Activated B cell treated with CpG ODN at 0.5 μM for 24 hours (primary cell): ENCODE data around the gene TBC1D7. TPM values are rescaled to one million over a fixed set of nuclear protein-coding genes. Genes with fewer than 3 reads are reported as not detected.
A peak's percentile ranks its signal among the peaks of the same experiment; 100 is the strongest.

ENCODE experiments used
- ATAC-seq: fragments of 200-7000 bp; cut with Tn5 transposase; one replicate; pipeline ENCODE4 v1.10.0; 2021; ENCODE audit warnings: low read depth, mild to moderate bottlenecking, moderate library complexity
- CTCF ChIA-PET: fragments of 350-600 bp; sonication (Branson Sonifier 250); formaldehyde crosslinking; loops from one replicate; lab custom pipeline; 2021; ENCODE audit warnings: antibody characterized with exemption; lab: Charles Lee
- POLR2A ChIA-PET: fragments of 350-600 bp; sonication (Branson Sonifier 250); formaldehyde crosslinking; loops from one replicate; lab custom pipeline; 2021; ENCODE audit warnings: antibody characterized with exemption; lab: Charles Lee
- DNase-seq: peaks from one replicate; pipeline ENCODE4 v3.0.0; 2022
- H3K27ac Mint-ChIP-seq: one replicate; pipeline ENCODE4 v1.8.0; 2020; ENCODE audit warnings: mixed read lengths
- H3K27me3 Mint-ChIP-seq: one replicate; pipeline ENCODE4 v1.8.0; 2021; ENCODE audit warnings: mixed read lengths
- H3K36me3 Mint-ChIP-seq: one replicate; pipeline ENCODE4 v1.8.0; 2021; ENCODE audit warnings: low read depth, mixed read lengths
- H3K4me1 Mint-ChIP-seq: one replicate; pipeline ENCODE4 v1.8.0; 2021; ENCODE audit warnings: mixed read lengths
- H3K4me3 Mint-ChIP-seq: one replicate; pipeline ENCODE4 v1.8.0; 2020; ENCODE audit warnings: mild to moderate bottlenecking, mixed read lengths
- H3K9me3 Mint-ChIP-seq: one replicate; pipeline ENCODE4 v1.8.0; 2020; ENCODE audit warnings: mixed read lengths
- intact Hi-C: fragments of 100-400 bp; cut with micrococcal nuclease; formaldehyde crosslinking; loops from one replicate; pipeline ENCODE4 v1.15.1; 2024
- total RNA-seq: library from RNA; stranded (reverse); gene quantifications from 2 replicates; pipeline ENCODE4 v1.2.3, GENCODE V29; 2022
- TF ChIP-seq, protein P1 (sequence below): fragments of 200-600 bp; IDR thresholded peaks from one replicate; pipeline ENCODE4 v1.8.0; 2022; ENCODE audit warnings: antibody characterized with exemption, mild to moderate bottlenecking

The TBC1D7 gene
- total RNA-seq, 1 donor from 2014 or later = 18.5 TPM

GRCh38 chr6:13278164-13278563 lies 50.2 kb downstream of the TBC1D7 start:
- no peaks in the 10 kb centered on the region for H3K27me3 Mint-ChIP-seq
- peaks cover 79% of the 10 kb centered on the region for H3K36me3 Mint-ChIP-seq
- CTCF ChIA-PET = interaction anchor here (0.5 to 4.3 kb wide), 17 partner anchors 9 to 367 kb away, joined by 3 to 57 read pairs (median 5); partner anchors contain the start of gene TBC1D7
- peak; percentile 26 for ATAC-seq
- intact Hi-C loops = loop anchor here (1.0 to 10.0 kb wide), 3 partner anchors 83 to 817 kb away; no protein-coding TSS in a partner anchor
- H3K9me3 Mint-ChIP-seq = no peaks in the 10 kb centered on the region
- H3K4me3 Mint-ChIP-seq = peak overlapping the region; percentile 58
- POLR2A ChIA-PET = interaction anchor here (0.5 to 4.2 kb wide), 9 partner anchors 14 to 367 kb away, joined by 3 to 20 read pairs (median 3); partner anchors contain the start of gene TBC1D7
- TF ChIP-seq, protein P1, sequence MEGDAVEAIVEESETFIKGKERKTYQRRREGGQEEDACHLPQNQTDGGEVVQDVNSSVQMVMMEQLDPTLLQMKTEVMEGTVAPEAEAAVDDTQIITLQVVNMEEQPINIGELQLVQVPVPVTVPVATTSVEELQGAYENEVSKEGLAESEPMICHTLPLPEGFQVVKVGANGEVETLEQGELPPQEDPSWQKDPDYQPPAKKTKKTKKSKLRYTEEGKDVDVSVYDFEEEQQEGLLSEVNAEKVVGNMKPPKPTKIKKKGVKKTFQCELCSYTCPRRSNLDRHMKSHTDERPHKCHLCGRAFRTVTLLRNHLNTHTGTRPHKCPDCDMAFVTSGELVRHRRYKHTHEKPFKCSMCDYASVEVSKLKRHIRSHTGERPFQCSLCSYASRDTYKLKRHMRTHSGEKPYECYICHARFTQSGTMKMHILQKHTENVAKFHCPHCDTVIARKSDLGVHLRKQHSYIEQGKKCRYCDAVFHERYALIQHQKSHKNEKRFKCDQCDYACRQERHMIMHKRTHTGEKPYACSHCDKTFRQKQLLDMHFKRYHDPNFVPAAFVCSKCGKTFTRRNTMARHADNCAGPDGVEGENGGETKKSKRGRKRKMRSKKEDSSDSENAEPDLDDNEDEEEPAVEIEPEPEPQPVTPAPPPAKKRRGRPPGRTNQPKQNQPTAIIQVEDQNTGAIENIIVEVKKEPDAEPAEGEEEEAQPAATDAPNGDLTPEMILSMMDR = no peak
- DNase-seq = no peak
- H3K27ac Mint-ChIP-seq = peak overlapping the region; percentile 77
- peaks cover 76% of the 10 kb centered on the region for H3K4me1 Mint-ChIP-seq

GRCh38 chr6:13277231-13277630 lies 51.1 kb downstream of the TBC1D7 start:
- Mint-ChIP-seq H3K4me1 (peaks cover 74% of the 10 kb centered on the region), H3K36me3 (peaks cover 82% of the 10 kb centered on the region), H3K27ac (peak overlapping the region; percentile 77), H3K27me3 (no peaks in the 10 kb centered on the region), H3K9me3 (no peaks in the 10 kb centered on the region), H3K4me3 (peak overlapping the region; percentile 58)
- ATAC-seq (no peak), DNase-seq (no peak)
- CTCF ChIA-PET = interaction anchor here (0.9 to 4.3 kb wide), 6 partner anchors 18 to 364 kb away, joined by 3 to 57 read pairs (median 6); no protein-coding TSS in a partner anchor
- TF ChIP-seq, protein P1 = no peak
- POLR2A ChIA-PET = interaction anchor here (0.6 to 5.0 kb wide), 6 partner anchors 16 to 366 kb away, joined by 3 to 67 read pairs (median 4); partner anchors contain the start of gene TBC1D7
- intact Hi-C loops = loop anchor here (10.0 kb wide), 1 partner anchor 818 kb away; no protein-coding TSS in a partner anchor

- ChIA-PET CTCF (interaction anchor here (1.3 to 2.5 kb wide), 5 partner anchors 12 to 80 kb away, joined by 3 to 23 read pairs (median 3); no protein-coding TSS in a partner anchor), POLR2A (interaction anchor here (0.6 to 7.3 kb wide), 12 partner anchors 11 to 339 kb away, joined by 3 to 101 read pairs (median 13); partner anchors contain the start of genes NOL7, SIRT5 and TBC1D7)
- no peaks in the 10 kb centered on the region for H3K9me3 Mint-ChIP-seq
- intact Hi-C loops = loop anchor here (10.0 kb wide), 1 partner anchor 819 kb away; no protein-coding TSS in a partner anchor
- peaks cover 68% of the 10 kb centered on the region for H3K36me3 Mint-ChIP-seq
- DNase-seq (no peak), ATAC-seq (no peak)
- peak overlapping the region; percentile 95 for H3K4me3 Mint-ChIP-seq
- TF ChIP-seq, protein P1 = no peak
- peak overlapping the region; percentile 96 for H3K27ac Mint-ChIP-seq
- H3K4me1 Mint-ChIP-seq = peaks cover 78% of the 10 kb centered on the region
- H3K27me3 Mint-ChIP-seq = no peaks in the 10 kb centered on the region
Observed at GRCh38 chr6:13275435-13275989, 52.8 kb downstream of the TBC1D7 start.

DNA sequence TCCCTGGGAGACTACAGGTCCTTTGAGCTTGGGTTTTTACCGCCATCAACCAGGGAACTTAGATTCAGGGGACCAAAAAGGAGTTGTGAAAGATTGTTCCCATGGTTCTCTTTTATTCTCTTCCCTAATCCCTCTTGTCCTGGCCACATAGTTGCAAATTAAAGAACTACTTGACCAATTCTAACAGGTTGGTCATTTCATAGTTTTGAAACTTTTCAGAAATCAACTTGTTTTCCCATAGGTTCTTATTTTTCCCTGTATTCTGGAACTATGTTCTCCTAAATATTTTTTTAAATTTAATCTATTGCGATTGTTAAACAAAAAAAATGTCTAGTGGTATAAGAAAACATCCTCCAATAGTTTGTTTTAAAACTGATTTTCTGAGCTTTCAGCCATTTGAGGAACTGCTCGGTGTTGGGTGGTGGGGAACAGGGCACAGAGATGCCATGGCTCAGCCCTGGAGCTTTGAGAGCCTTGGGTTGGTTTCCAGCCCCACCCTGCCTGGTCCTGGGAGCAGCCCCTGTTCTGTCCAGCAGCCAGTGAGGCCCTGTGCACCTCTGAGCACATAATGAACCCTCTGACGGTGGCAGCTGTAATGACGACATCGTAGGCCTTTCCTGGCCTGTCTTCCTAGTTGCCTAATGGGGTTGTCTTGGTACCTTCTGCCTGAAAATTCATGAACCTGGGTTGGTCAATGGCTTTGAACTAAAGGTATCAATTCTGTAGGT lies 53.5 kb downstream of the TBC1D7 start:
- POLR2A ChIA-PET = interaction anchor here (0.5 to 7.3 kb wide), 14 partner anchors 10 to 340 kb away, joined by 3 to 101 read pairs (median 8); partner anchors contain the start of genes NOL7, SIRT5 and TBC1D7
- peak overlapping the region; percentile 96 for H3K27ac Mint-ChIP-seq
- peaks cover 62% of the 10 kb centered on the region for H3K36me3 Mint-ChIP-seq
- intact Hi-C loops = loop anchor here (1.0 to 10.0 kb wide), 4 partner anchors 11 to 820 kb away; no protein-coding TSS in a partner anchor
- DNase-seq (peak; percentile 19), ATAC-seq (no peak)
- CTCF ChIA-PET = interaction anchor here (0.8 to 2.5 kb wide), 8 partner anchors 10 to 80 kb away, joined by 3 to 23 read pairs (median 3); partner anchors contain the start of gene TBC1D7
- TF ChIP-seq, protein P1 = no peak
- H3K4me3 Mint-ChIP-seq = peak overlapping the region; percentile 95
- no peaks in the 10 kb centered on the region for H3K9me3 Mint-ChIP-seq
- H3K4me1 Mint-ChIP-seq = peaks cover 78% of the 10 kb centered on the region
- H3K27me3 Mint-ChIP-seq = no peaks in the 10 kb centered on the region
